ENCODE measurements around the gene KCNIP1.

DNA sequence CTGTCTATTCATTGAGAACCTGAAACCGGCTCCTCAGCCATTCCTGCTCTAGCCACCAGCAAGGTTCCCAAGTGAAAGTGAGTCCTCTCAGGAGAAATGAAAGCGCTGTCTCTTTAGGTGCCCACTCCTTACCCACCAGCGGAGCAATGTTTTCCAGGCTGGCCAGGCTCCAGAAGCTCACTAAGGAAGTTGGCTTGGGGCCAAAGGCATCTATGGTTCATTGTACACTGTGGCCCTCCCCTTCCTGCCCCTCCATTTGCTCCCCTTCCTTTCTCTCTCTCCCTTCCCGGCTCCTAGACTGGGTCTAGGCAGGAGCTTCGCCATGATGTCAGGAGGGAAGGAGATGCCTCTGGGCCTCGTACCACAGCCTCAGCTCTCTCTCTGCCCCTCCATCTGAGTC, 278.6 kb downstream of the KCNIP1 start:
- TF ChIP-seq CEBPB (IDR thresholded peaks at IDR 0.05; ENCODE audit: low read depth) (no peak), EZH2 (IDR thresholded peaks at IDR 0.05) (no peak), SRF (IDR thresholded peaks at IDR 0.05; ENCODE audit: low read depth) (no peak), CTCF (IDR thresholded peaks at IDR 0.05 in 2 of 3, conservative IDR thresholded peaks at IDR 0.05 in 1 of 3; ENCODE audit: borderline replicate concordance in 1 of 3, insufficient read depth in 1 of 3, low read depth in 2 of 3, low read length in 2 of 3) (no peak), POLR2A (IDR thresholded peaks at IDR 0.05; ENCODE audit: borderline replicate concordance, extremely low read depth, insufficient read depth, insufficient read length) (no peak), YY1 (IDR thresholded peaks at IDR 0.05; ENCODE audit: extremely low read depth, insufficient replicate concordance, low read depth, low read length) (no peak), POLR2AphosphoS5 (IDR thresholded peaks at IDR 0.05; ENCODE audit: low read depth, low read length) (no peak), JUND (IDR thresholded peaks at IDR 0.05) (no peak), EZH2phosphoT487 (IDR thresholded peaks at IDR 0.05; ENCODE audit: borderline replicate concordance) (no peak), ZNF274 (IDR thresholded peaks at IDR 0.05; ENCODE audit: low read depth, low read length) (no peak)
- TF ChIP-seq, protein P1, sequence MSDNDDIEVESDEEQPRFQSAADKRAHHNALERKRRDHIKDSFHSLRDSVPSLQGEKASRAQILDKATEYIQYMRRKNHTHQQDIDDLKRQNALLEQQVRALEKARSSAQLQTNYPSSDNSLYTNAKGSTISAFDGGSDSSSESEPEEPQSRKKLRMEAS (IDR thresholded peaks at IDR 0.05), result no peak
